HEK293 (cell line): ENCODE data around the gene RHEB.

Experiments used
- GLI4 ChIP-seq: fragments of 450-650 bp; formaldehyde crosslinking; IDR thresholded peaks from 2 replicates; pipeline ENCODE4 v1.5.1; 2016; ENCODE audit warnings: missing biosample characterization, missing genetic modification characterization
- KLF7 ChIP-seq: fragments of 450-650 bp; formaldehyde crosslinking; IDR thresholded peaks from 2 replicates; pipeline ENCODE4 v1.5.1; 2016; ENCODE audit warnings: missing biosample characterization, missing genetic modification characterization, borderline replicate concordance
- MYNN ChIP-seq: fragments of 450-650 bp; formaldehyde crosslinking; IDR thresholded peaks from 2 replicates; pipeline ENCODE4 v1.5.1; 2016; ENCODE audit warnings: missing biosample characterization, missing genetic modification characterization, borderline replicate concordance
- MZF1 ChIP-seq: fragments of 450-650 bp; formaldehyde crosslinking; IDR thresholded peaks from 2 replicates; pipeline ENCODE4 v1.5.1; 2017; ENCODE audit warnings: missing biosample characterization, missing genetic modification characterization, borderline replicate concordance
- OSR2 ChIP-seq: fragments of 450-650 bp; formaldehyde crosslinking; IDR thresholded peaks from 2 replicates; pipeline ENCODE4 v1.5.1; 2016; ENCODE audit warnings: missing biosample characterization, missing genetic modification characterization
- RBAK ChIP-seq: fragments of 450-650 bp; formaldehyde crosslinking; IDR thresholded peaks from 2 replicates; pipeline ENCODE4 v1.5.1; 2016; ENCODE audit warnings: missing biosample characterization, missing genetic modification characterization
- SCRT2 ChIP-seq: fragments of 450-650 bp; formaldehyde crosslinking; IDR thresholded peaks from 2 replicates; pipeline ENCODE4 v1.5.1; 2016; ENCODE audit warnings: missing biosample characterization, missing genetic modification characterization
- SP2 ChIP-seq: fragments of 450-650 bp; formaldehyde crosslinking; IDR thresholded peaks from 2 replicates; pipeline ENCODE4 v1.5.1; 2016; ENCODE audit warnings: missing biosample characterization, missing genetic modification characterization
- YY2 ChIP-seq: fragments of 450-650 bp; formaldehyde crosslinking; IDR thresholded peaks from 2 replicates; pipeline ENCODE4 v1.5.1; 2016; ENCODE audit warnings: missing biosample characterization, missing genetic modification characterization
- ZBTB48 ChIP-seq: fragments of 450-650 bp; formaldehyde crosslinking; IDR thresholded peaks from 2 replicates; pipeline ENCODE4 v1.5.1; 2016; ENCODE audit warnings: missing biosample characterization, missing genetic modification characterization
- ZNF202 ChIP-seq: fragments of 450-650 bp; formaldehyde crosslinking; IDR thresholded peaks from 2 replicates; pipeline ENCODE4 v1.5.1; 2016; ENCODE audit warnings: missing biosample characterization, missing genetic modification characterization, borderline replicate concordance
- ZNF311 ChIP-seq: fragments of 450-650 bp; formaldehyde crosslinking; IDR thresholded peaks from 2 replicates; pipeline ENCODE4 v1.5.1; 2017; ENCODE audit warnings: missing biosample characterization, missing genetic modification characterization, borderline replicate concordance
- ZNF473 ChIP-seq: fragments of 450-650 bp; formaldehyde crosslinking; IDR thresholded peaks from 2 replicates; pipeline ENCODE4 v1.5.1; 2017; ENCODE audit warnings: missing biosample characterization, missing genetic modification characterization
- ZNF624 ChIP-seq: fragments of 450-650 bp; formaldehyde crosslinking; IDR thresholded peaks from 2 replicates; pipeline ENCODE4 v1.5.1; 2017; ENCODE audit warnings: missing biosample characterization, missing genetic modification characterization
- ZNF843 ChIP-seq: fragments of 450-650 bp; formaldehyde crosslinking; IDR thresholded peaks from 2 replicates; pipeline ENCODE4 v1.5.1; 2016; ENCODE audit warnings: missing biosample characterization, missing genetic modification characterization
- TF ChIP-seq, protein P1 (sequence below): fragments of 450-650 bp; formaldehyde crosslinking; IDR thresholded peaks from 2 replicates; pipeline ENCODE4 v1.5.1; 2017; ENCODE audit warnings: missing biosample characterization, missing genetic modification characterization
- TF ChIP-seq, protein P2 (sequence below): fragments of 450-650 bp; formaldehyde crosslinking; conservative IDR thresholded peaks from 2 replicates; pipeline ENCODE4 v1.5.1; 2016; ENCODE audit warnings: low read depth, missing biosample characterization, missing genetic modification characterization
- TF ChIP-seq, protein P3 (sequence below): fragments of 450-650 bp; formaldehyde crosslinking; IDR thresholded peaks from 2 replicates; pipeline ENCODE4 v1.5.1; 2016; ENCODE audit warnings: missing biosample characterization, missing genetic modification characterization, borderline replicate concordance
- TF ChIP-seq, protein P4 (sequence below): fragments of 450-650 bp; formaldehyde crosslinking; IDR thresholded peaks from 2 replicates; pipeline ENCODE4 v1.5.1; 2016; ENCODE audit warnings: missing biosample characterization, missing genetic modification characterization
- TF ChIP-seq, protein P5 (sequence below): fragments of 450-650 bp; formaldehyde crosslinking; IDR thresholded peaks from 2 replicates; pipeline ENCODE4 v1.5.1; 2016; ENCODE audit warnings: missing biosample characterization, missing genetic modification characterization
- TF ChIP-seq, protein P6 (sequence below): fragments of 450-650 bp; formaldehyde crosslinking; IDR thresholded peaks from 2 replicates; pipeline ENCODE4 v1.5.1; 2016; ENCODE audit warnings: missing biosample characterization, missing genetic modification characterization
- TF ChIP-seq, protein P7 (sequence below): fragments of 450-650 bp; formaldehyde crosslinking; IDR thresholded peaks from 2 replicates; pipeline ENCODE4 v1.5.1; 2016; ENCODE audit warnings: missing biosample characterization, missing genetic modification characterization
- TF ChIP-seq, protein P8 (sequence below): fragments of 450-650 bp; formaldehyde crosslinking; IDR thresholded peaks from 2 replicates; pipeline ENCODE4 v1.5.1; 2016; ENCODE audit warnings: missing biosample characterization, missing genetic modification characterization

Gene RHEB

DNA sequence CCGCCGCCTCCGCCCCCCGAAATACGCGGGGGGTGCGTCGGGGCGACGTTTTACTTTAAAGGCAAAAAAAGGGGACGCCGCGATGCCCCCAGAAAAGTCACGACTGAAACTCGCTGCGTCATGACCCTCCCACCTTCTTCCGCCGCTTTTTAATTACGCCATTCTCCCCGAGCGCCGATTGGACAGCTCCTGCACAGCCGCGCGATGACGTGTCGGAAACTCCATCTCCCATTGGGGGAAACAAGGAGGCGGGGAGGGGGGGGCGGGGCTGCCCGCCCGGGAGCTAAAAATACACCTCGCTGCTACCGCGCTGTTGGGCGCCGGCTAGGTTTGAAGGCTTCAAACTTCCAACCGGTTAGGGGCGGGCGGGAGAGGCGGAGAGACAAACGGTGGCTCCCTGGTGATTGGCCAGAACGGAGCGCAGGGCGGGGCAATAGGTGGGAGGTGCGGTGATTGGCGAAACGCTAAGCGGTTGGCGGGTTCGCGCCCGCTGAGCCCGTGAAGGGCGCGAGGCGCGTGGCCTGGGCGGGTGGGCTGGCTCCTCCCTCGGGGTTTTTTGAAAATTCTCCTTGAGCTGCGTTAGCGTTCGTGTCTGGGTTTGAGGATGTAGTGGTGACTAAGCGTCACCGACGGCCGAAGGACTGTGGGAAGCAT, at the start of gene RHEB (continued):
- TF ChIP-seq, protein P1, sequence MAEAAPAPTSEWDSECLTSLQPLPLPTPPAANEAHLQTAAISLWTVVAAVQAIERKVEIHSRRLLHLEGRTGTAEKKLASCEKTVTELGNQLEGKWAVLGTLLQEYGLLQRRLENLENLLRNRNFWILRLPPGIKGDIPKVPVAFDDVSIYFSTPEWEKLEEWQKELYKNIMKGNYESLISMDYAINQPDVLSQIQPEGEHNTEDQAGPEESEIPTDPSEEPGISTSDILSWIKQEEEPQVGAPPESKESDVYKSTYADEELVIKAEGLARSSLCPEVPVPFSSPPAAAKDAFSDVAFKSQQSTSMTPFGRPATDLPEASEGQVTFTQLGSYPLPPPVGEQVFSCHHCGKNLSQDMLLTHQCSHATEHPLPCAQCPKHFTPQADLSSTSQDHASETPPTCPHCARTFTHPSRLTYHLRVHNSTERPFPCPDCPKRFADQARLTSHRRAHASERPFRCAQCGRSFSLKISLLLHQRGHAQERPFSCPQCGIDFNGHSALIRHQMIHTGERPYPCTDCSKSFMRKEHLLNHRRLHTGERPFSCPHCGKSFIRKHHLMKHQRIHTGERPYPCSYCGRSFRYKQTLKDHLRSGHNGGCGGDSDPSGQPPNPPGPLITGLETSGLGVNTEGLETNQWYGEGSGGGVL (tag by site-specific recombination) = no peak
- no peak for TF ChIP-seq ZBTB48 (tag by site-specific recombination)
- TF ChIP-seq, protein P2, sequence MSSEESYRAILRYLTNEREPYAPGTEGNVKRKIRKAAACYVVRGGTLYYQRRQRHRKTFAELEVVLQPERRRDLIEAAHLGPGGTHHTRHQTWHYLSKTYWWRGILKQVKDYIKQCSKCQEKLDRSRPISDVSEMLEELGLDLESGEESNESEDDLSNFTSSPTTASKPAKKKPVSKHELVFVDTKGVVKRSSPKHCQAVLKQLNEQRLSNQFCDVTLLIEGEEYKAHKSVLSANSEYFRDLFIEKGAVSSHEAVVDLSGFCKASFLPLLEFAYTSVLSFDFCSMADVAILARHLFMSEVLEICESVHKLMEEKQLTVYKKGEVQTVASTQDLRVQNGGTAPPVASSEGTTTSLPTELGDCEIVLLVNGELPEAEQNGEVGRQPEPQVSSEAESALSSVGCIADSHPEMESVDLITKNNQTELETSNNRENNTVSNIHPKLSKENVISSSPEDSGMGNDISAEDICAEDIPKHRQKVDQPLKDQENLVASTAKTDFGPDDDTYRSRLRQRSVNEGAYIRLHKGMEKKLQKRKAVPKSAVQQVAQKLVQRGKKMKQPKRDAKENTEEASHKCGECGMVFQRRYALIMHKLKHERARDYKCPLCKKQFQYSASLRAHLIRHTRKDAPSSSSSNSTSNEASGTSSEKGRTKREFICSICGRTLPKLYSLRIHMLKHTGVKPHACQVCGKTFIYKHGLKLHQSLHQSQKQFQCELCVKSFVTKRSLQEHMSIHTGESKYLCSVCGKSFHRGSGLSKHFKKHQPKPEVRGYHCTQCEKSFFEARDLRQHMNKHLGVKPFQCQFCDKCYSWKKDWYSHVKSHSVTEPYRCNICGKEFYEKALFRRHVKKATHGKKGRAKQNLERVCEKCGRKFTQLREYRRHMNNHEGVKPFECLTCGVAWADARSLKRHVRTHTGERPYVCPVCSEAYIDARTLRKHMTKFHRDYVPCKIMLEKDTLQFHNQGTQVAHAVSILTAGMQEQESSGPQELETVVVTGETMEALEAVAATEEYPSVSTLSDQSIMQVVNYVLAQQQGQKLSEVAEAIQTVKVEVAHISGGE (tag by site-specific recombination) = no peak
- no peak for TF ChIP-seq GLI4 (tag by site-specific recombination)
- no peak for TF ChIP-seq MZF1 (tag by site-specific recombination)
- TF ChIP-seq, protein P3, sequence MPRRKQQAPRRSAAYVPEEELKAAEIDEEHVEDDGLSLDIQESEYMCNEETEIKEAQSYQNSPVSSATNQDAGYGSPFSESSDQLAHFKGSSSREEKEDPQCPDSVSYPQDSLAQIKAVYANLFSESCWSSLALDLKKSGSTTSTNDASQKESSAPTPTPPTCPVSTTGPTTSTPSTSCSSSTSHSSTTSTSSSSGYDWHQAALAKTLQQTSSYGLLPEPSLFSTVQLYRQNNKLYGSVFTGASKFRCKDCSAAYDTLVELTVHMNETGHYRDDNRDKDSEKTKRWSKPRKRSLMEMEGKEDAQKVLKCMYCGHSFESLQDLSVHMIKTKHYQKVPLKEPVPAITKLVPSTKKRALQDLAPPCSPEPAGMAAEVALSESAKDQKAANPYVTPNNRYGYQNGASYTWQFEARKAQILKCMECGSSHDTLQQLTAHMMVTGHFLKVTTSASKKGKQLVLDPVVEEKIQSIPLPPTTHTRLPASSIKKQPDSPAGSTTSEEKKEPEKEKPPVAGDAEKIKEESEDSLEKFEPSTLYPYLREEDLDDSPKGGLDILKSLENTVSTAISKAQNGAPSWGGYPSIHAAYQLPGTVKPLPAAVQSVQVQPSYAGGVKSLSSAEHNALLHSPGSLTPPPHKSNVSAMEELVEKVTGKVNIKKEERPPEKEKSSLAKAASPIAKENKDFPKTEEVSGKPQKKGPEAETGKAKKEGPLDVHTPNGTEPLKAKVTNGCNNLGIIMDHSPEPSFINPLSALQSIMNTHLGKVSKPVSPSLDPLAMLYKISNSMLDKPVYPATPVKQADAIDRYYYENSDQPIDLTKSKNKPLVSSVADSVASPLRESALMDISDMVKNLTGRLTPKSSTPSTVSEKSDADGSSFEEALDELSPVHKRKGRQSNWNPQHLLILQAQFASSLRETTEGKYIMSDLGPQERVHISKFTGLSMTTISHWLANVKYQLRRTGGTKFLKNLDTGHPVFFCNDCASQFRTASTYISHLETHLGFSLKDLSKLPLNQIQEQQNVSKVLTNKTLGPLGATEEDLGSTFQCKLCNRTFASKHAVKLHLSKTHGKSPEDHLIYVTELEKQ (tag by site-specific recombination) = no peak
- TF ChIP-seq, protein P4, sequence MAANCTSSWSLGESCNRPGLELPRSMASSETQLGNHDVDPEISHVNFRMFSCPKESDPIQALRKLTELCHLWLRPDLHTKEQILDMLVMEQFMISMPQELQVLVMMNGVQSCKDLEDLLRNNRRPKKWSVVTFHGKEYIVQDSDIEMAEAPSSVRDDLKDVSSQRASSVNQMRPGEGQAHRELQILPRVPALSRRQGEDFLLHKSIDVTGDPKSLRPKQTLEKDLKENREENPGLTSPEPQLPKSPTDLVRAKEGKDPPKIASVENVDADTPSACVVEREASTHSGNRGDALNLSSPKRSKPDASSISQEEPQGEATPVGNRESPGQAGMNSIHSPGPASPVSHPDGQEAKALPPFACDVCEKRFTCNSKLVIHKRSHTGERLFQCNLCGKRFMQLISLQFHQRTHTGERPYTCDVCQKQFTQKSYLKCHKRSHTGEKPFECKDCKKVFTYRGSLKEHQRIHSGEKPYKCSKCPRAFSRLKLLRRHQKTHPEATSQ = no peak
- no peak for TF ChIP-seq ZNF202
- TF ChIP-seq, protein P5, sequence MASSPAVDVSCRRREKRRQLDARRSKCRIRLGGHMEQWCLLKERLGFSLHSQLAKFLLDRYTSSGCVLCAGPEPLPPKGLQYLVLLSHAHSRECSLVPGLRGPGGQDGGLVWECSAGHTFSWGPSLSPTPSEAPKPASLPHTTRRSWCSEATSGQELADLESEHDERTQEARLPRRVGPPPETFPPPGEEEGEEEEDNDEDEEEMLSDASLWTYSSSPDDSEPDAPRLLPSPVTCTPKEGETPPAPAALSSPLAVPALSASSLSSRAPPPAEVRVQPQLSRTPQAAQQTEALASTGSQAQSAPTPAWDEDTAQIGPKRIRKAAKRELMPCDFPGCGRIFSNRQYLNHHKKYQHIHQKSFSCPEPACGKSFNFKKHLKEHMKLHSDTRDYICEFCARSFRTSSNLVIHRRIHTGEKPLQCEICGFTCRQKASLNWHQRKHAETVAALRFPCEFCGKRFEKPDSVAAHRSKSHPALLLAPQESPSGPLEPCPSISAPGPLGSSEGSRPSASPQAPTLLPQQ (tag by site-specific recombination) = peak; percentile 65
- no peak for TF ChIP-seq ZNF473 (tag by site-specific recombination)
- TF ChIP-seq, protein P6, sequence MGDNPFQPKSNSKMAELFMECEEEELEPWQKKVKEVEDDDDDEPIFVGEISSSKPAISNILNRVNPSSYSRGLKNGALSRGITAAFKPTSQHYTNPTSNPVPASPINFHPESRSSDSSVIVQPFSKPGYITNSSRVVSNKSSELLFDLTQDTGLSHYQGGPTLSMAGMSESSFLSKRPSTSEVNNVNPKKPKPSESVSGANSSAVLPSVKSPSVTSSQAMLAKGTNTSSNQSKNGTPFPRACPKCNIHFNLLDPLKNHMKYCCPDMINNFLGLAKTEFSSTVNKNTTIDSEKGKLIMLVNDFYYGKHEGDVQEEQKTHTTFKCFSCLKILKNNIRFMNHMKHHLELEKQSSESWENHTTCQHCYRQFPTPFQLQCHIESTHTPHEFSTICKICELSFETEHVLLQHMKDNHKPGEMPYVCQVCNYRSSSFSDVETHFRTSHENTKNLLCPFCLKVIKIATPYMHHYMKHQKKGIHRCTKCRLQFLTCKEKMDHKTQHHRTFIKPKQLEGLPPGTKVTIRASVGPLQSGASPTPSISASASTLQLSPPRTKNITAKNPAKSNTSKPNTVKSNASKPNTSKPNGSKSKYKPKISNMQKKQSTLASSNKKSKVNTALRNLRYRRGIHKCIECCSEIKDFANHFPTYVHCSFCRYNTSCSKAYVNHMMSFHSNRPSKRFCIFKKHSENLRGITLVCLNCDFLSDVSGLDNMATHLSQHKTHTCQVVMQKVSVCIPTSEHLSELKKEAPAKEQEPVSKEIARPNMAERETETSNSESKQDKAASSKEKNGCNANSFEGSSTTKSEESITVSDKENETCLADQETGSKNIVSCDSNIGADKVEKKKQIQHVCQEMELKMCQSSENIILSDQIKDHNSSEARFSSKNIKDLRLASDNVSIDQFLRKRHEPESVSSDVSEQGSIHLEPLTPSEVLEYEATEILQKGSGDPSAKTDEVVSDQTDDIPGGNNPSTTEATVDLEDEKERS (tag by site-specific recombination) = 0 out of 2 replicates have a peak, but pooled peaks have one; percentile 31
- no peak for TF ChIP-seq ZNF311
- no peak for TF ChIP-seq YY2 (tag by site-specific recombination)
- TF ChIP-seq MYNN = no peak
- TF ChIP-seq, protein P7, sequence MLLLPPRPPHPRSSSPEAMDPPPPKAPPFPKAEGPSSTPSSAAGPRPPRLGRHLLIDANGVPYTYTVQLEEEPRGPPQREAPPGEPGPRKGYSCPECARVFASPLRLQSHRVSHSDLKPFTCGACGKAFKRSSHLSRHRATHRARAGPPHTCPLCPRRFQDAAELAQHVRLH (tag by site-specific recombination) = peak; percentile 81
- TF ChIP-seq SCRT2 = no peak
- TF ChIP-seq, protein P8, sequence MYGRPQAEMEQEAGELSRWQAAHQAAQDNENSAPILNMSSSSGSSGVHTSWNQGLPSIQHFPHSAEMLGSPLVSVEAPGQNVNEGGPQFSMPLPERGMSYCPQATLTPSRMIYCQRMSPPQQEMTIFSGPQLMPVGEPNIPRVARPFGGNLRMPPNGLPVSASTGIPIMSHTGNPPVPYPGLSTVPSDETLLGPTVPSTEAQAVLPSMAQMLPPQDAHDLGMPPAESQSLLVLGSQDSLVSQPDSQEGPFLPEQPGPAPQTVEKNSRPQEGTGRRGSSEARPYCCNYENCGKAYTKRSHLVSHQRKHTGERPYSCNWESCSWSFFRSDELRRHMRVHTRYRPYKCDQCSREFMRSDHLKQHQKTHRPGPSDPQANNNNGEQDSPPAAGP = peak; percentile 52; the same call in 1 of the 2 replicates
- no peak for TF ChIP-seq KLF7 (tag by site-specific recombination)
- TF ChIP-seq OSR2 (tag by site-specific recombination) = peak; percentile 78
- TF ChIP-seq ZNF843 (tag by site-specific recombination) = no peak
- no peak for TF ChIP-seq RBAK (tag by site-specific recombination)
- no peak for TF ChIP-seq ZNF624
- TF ChIP-seq SP2 (tag by site-specific recombination) = peak; percentile 95
